B cell (primary cell): ENCODE measurements around the gene IFT43. TPM values are rescaled to one million over a fixed set of nuclear protein-coding genes. Genes with fewer than 3 reads are reported as not detected.

Experiments used
- ATAC-seq: fragments of 200-7000 bp; cut with Tn5 transposase; one replicate; pipeline ENCODE4 v1.10.0; 2021; ENCODE audit warnings: low read depth, mild to moderate bottlenecking, moderate number of reproducible peaks, moderate library complexity
- CTCF ChIA-PET: fragments of 350-600 bp; sonication (Branson Sonifier 250); formaldehyde crosslinking; loops from one replicate; lab custom pipeline; 2021; ENCODE audit warnings: antibody characterized with exemption, inconsistent platforms; lab: Charles Lee
- POLR2A ChIA-PET: fragments of 350-600 bp; sonication (Branson Sonifier 250); formaldehyde crosslinking; loops from one replicate; lab custom pipeline; 2021; ENCODE audit warnings: antibody characterized with exemption; lab: Charles Lee
- DNase-seq: peaks from one replicate; pipeline ENCODE4 v3.0.0; 2013
- H2AFZ ChIP-seq: 2 replicates; pipeline ENCODE4 v1.6.1; 2012; ENCODE audit warnings: mild to moderate bottlenecking, low read depth, low read length; ENCODE audit not compliant: insufficient read depth, poor library complexity, severe bottlenecking
- H3K27ac ChIP-seq, 2 donors: 1 replicate in 1 of 2; 2 replicates in 1 of 2; pipeline ENCODE4 v1.5.1; 2012 to 2013; ENCODE audit warnings: low read length in 2 of 2, mild to moderate bottlenecking in 2 of 2, moderate library complexity in 1 of 2
- H3K27me3 ChIP-seq, 4 experiments: fragments of 200-600 bp in 1 of 4; sonication (generic) in 1 of 4; replicated peaks in 1 of 4; 1 replicate in 2 of 4; 2 replicates in 2 of 4; pipeline versions ENCODE4 v1.6.1 to v1.7.0; 2013 to 2016; ENCODE audit warnings: low read length in 3 of 4, mild to moderate bottlenecking in 2 of 4, mixed read lengths in 1 of 4, moderate library complexity in 1 of 4; ENCODE audit not compliant: insufficient read depth in 4 of 4, control insufficient read depth in 3 of 4; ENCODE audit errors: control extremely low read depth in 1 of 4
- H3K36me3 ChIP-seq, 2 experiments: replicated peaks in 1 of 2; 1 replicate in 1 of 2; 2 replicates in 1 of 2; pipeline versions ENCODE4 v1.6.1 to v1.7.1; 2013; ENCODE audit warnings: low read length in 1 of 2; ENCODE audit not compliant: insufficient read depth in 2 of 2, control insufficient read depth in 1 of 2; ENCODE audit errors: control extremely low read depth in 1 of 2, extremely low read depth in 1 of 2
- H3K4me1 ChIP-seq, 2 donors: fragments of 200-600 bp in 1 of 2; sonication (generic) in 1 of 2; 1 replicate in 1 of 2; 2 replicates in 1 of 2; pipeline versions ENCODE4 v1.5.1 to v1.6.1; 2013 to 2017; ENCODE audit warnings: low read length in 2 of 2; ENCODE audit not compliant: control insufficient read depth in 2 of 2, insufficient read depth in 2 of 2
- H3K4me2 ChIP-seq: replicated peaks from 2 replicates; pipeline ENCODE3; 2012; ENCODE audit warnings: mild to moderate bottlenecking, low read depth, low read length; ENCODE audit not compliant: poor library complexity, severe bottlenecking
- H3K4me3 ChIP-seq, 5 experiments: fragments of 200-600 bp in 1 of 5; sonication (generic) in 1 of 5; 1 replicate in 3 of 5; 2 replicates in 2 of 5; pipeline versions ENCODE4 v1.5.1 to v1.7.0; 2011 to 2016; ENCODE audit warnings: low read length in 4 of 5, mild to moderate bottlenecking in 4 of 5, low read depth in 2 of 5, control low read depth in 1 of 5, moderate library complexity in 1 of 5; ENCODE audit not compliant: insufficient read depth in 1 of 5; ENCODE audit errors: control extremely low read depth in 1 of 5, extremely low read depth in 1 of 5
- H3K79me2 ChIP-seq: fragments of 200-600 bp; sonication (generic); one replicate; pipeline ENCODE4 v1.6.0; 2016; ENCODE audit warnings: low read length; ENCODE audit not compliant: control insufficient read depth, insufficient read depth
- H3K9ac ChIP-seq: fragments of 200-600 bp; sonication (generic); 2 replicates; pipeline ENCODE4 v1.6.1; 2017; ENCODE audit warnings: mild to moderate bottlenecking, low read length, moderate library complexity
- H3K9me3 ChIP-seq, 3 donors: one replicate each; pipeline versions ENCODE4 v1.6.1 to v1.7.1; 2013; ENCODE audit warnings: low read length in 2 of 3; ENCODE audit not compliant: control insufficient read depth in 2 of 3, insufficient read depth in 1 of 3; ENCODE audit errors: control extremely low read depth in 1 of 3
- H4K20me1 ChIP-seq: 2 replicates; pipeline ENCODE4 v1.6.0; 2012; ENCODE audit warnings: mild to moderate bottlenecking, low read length; ENCODE audit not compliant: insufficient read depth, control insufficient read depth, poor library complexity, severe bottlenecking
- H3K27ac Mint-ChIP-seq: one replicate; pipeline ENCODE4 v1.8.0; 2021; ENCODE audit warnings: mixed read lengths
- H3K27me3 Mint-ChIP-seq: one replicate; pipeline ENCODE4 v1.8.0; 2021; ENCODE audit warnings: mixed read lengths
- H3K4me1 Mint-ChIP-seq: one replicate; pipeline ENCODE4 v1.8.0; 2021; ENCODE audit warnings: mixed read lengths
- H3K4me3 Mint-ChIP-seq: one replicate; pipeline ENCODE4 v1.8.0; 2021; ENCODE audit warnings: mixed read lengths
- H3K9me3 Mint-ChIP-seq: one replicate; pipeline ENCODE4 v1.8.0; 2022; ENCODE audit warnings: mixed read lengths; ENCODE audit not compliant: insufficient read depth
- CTCF ChIP-seq: fragments of 200-600 bp; IDR thresholded peaks from one replicate; pipeline ENCODE4 v1.8.0; 2022; ENCODE audit warnings: antibody characterized with exemption, mild to moderate bottlenecking
- EZH2 ChIP-seq: IDR thresholded peaks from 2 replicates; pipeline ENCODE4 v1.6.1; 2012; ENCODE audit warnings: borderline replicate concordance, low read depth, mild to moderate bottlenecking, moderate library complexity, low read length; ENCODE audit not compliant: insufficient read depth, poor library complexity, severe bottlenecking
- WGBS: methylation state at CpG from one replicate; pipeline ENCODE4 v1.1.5; 2013; ENCODE audit warnings: missing lambda C conversion rate; ENCODE audit not compliant: insufficient coverage; 5-methylcytosine and 5-hydroxymethylcytosine counted together
- intact Hi-C: fragments of 100-400 bp; cut with micrococcal nuclease; formaldehyde crosslinking; loops from one replicate; pipeline ENCODE4 v1.10.0; 2022
- polyA plus RNA-seq: library from polyadenylated mRNA; depleted of rRNA; stranded (reverse); fragments of >200 nt; gene quantifications from 2 replicates; pipeline ENCODE4 v1.2.3, GENCODE V29; 2012
- total RNA-seq, 2 donors: library from RNA; stranded (reverse); fragments of 120-200 nt in 1 of 2; gene quantifications; 1 replicate in 1 of 2; 2 replicates in 1 of 2; pipeline versions ENCODE4 v1.2.3 to v1.2.4, GENCODE V29; 2013 to 2022

Gene IFT43
- total and polyA plus RNA-seq, 2 donors (not counting 1 experiment from before 2014, with no cell fraction given) = 14.7 to 21.5 TPM

GRCh38 chr14:76067536-76067935 is 82.0 kb downstream of the IFT43 start:
- no peak for TF ChIP-seq EZH2
- TF ChIP-seq CTCF = no peak
- intact Hi-C loops = no loop called here
- DNase-seq (no peak), ATAC-seq (no peak)
- ChIA-PET CTCF (interaction anchor here (1.0 to 1.5 kb wide), 2 partner anchors 15 to 17 kb away, joined by 4 to 5 read pairs; no protein-coding TSS in a partner anchor), POLR2A (no interaction called here)
- peaks cover 1 to 3% (median 3%) of the 10 kb centered on the region in 3 donors for H3K9me3 ChIP-seq
- no CpG with 5 or more reads among the region's 5 CpGs for WGBS
- no peaks in the 10 kb centered on the region for H3K27me3 ChIP-seq
- no peaks in the 10 kb centered on the region for H3K79me2 ChIP-seq
- H4K20me1 ChIP-seq = no peaks in the 10 kb centered on the region
- H3K4me1 Mint-ChIP-seq = no peaks in the 10 kb centered on the region
- H3K4me3 ChIP-seq = no peak overlapping the region
- no peaks in the 10 kb centered on the region for H3K27me3 Mint-ChIP-seq
- no peak overlapping the region for H3K4me2 ChIP-seq
- H3K4me3 Mint-ChIP-seq = no peak overlapping the region
- H2AFZ ChIP-seq = no peak overlapping the region
- no peak overlapping the region for H3K27ac Mint-ChIP-seq
- no peak overlapping the region for H3K9ac ChIP-seq
- H3K4me1 ChIP-seq = no peaks in the 10 kb centered on the region
- H3K27ac ChIP-seq = no peak overlapping the region
- peaks cover 5% of the 10 kb centered on the region for H3K9me3 Mint-ChIP-seq
- H3K36me3 ChIP-seq = peaks cover 0 to 4% of the 10 kb centered on the region in 2 experiments

DNA sequence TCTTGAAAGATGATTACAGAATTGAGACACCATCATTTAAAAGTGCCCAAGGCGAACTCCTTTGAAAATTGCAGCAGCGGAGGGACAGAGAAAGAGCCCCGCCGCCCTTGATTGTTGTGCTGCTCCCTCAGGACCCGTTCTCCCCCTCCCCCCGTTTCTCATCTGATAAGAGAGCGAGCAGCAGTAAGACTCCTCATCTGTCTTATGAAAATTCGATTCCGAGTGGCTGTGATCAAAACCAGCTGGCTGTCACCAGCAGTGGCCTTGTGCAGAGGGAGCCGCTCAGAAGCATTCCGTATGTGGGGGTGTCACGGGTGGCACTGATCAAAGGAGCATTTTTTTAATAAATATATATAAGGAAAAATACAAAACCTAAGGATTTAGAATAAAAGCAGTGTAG is 88.2 kb downstream of the IFT43 start:
- H4K20me1 ChIP-seq = no peaks in the 10 kb centered on the region
- no peaks in the 10 kb centered on the region for H3K4me1 ChIP-seq
- H2AFZ ChIP-seq = no peak overlapping the region
- intact Hi-C loops = no loop called here
- DNase-seq (no peak), ATAC-seq (no peak)
- no peaks in the 10 kb centered on the region for H3K27me3 ChIP-seq
- WGBS = 99% methylated on average over 8 of the region's 12 CpGs
- no peak for TF ChIP-seq EZH2
- TF ChIP-seq CTCF = no peak
- no peaks in the 10 kb centered on the region for H3K79me2 ChIP-seq
- ChIA-PET POLR2A (no interaction called here), CTCF (no interaction called here)
- no peaks in the 10 kb centered on the region for H3K9me3 ChIP-seq
- Mint-ChIP-seq H3K4me3 (no peak overlapping the region), H3K9me3 (no peaks in the 10 kb centered on the region), H3K4me1 (no peaks in the 10 kb centered on the region), H3K27me3 (no peaks in the 10 kb centered on the region), H3K27ac (no peak overlapping the region)
- no peak overlapping the region for H3K4me2 ChIP-seq
- H3K36me3 ChIP-seq = no peaks in the 10 kb centered on the region
- no peak overlapping the region for H3K27ac ChIP-seq
- H3K9ac ChIP-seq = no peak overlapping the region
- H3K4me3 ChIP-seq = no peak overlapping the region
